Body of pancreas (tissue), 4 donors: Measurements from ENCODE around the gene SSUH2. TPM values are rescaled to one million over a fixed set of nuclear protein-coding genes. Genes with fewer than 3 reads are reported as not detected.

Experiments used
- ATAC-seq: fragments of 150-250 bp; one replicate; pipeline ENCODE4 v1.9.1; 2016
- DNase-seq, 4 donors: peaks; one replicate each; pipeline ENCODE4 v3.0.0-alpha.2; 2019
- H3K27ac ChIP-seq, 4 donors: fragments of 200-600 bp; sonication (generic); 1 replicate in 3 of 4; 2 replicates in 1 of 4; pipeline versions ENCODE4 v1.5.1 to v1.6.1; 2016 to 2019; ENCODE audit warnings: mild to moderate bottlenecking in 1 of 4, mixed read lengths in 1 of 4, moderate library complexity in 1 of 4
- H3K27me3 ChIP-seq, 2 donors: fragments of 200-600 bp; sonication (generic); one replicate each; pipeline ENCODE4 v1.6.0; 2016; ENCODE audit warnings: mild to moderate bottlenecking in 1 of 2
- H3K36me3 ChIP-seq, 2 donors: fragments of 200-600 bp; sonication (generic); replicated peaks in 1 of 2; 2 replicates each; pipeline ENCODE4 v1.5.1; 2016; ENCODE audit warnings: low read depth in 2 of 2; ENCODE audit not compliant: insufficient read depth in 1 of 2
- H3K4me1 ChIP-seq: fragments of 200-600 bp; sonication (generic); one replicate; pipeline ENCODE4 v1.6.0; 2016
- H3K4me3 ChIP-seq, 2 donors: fragments of 200-600 bp; sonication (generic); 1 replicate in 1 of 2; 2 replicates in 1 of 2; pipeline ENCODE4 v1.5.1; 2016 to 2019
- H3K9me3 ChIP-seq, 3 donors: fragments of 200-600 bp; sonication (generic); 1 replicate in 2 of 3; 2 replicates in 1 of 3; pipeline ENCODE4 v1.5.1; 2016
- POLR2A ChIP-seq, 3 donors: fragments of 450-650 bp; IDR thresholded peaks; one replicate each; pipeline ENCODE4 v1.6.1; 2016; ENCODE audit warnings: antibody characterized with exemption in 3 of 3, mild to moderate bottlenecking in 2 of 3
- WGBS, 2 donors: methylation state at CpG; one replicate each; pipeline ENCODE4 v1.1.5; 2017; 5-methylcytosine and 5-hydroxymethylcytosine counted together
- intact Hi-C: fragments of 100-400 bp; cut with DNase I; formaldehyde crosslinking; loops from one replicate; pipeline ENCODE4 v1.15.1; 2023
- total RNA-seq, 2 donors: library from RNA; depleted of rRNA; stranded (reverse); fragments of >200 nt; gene quantifications; one replicate each; pipeline ENCODE4 v1.1.0, GENCODE V29; 2016
- TF ChIP-seq, protein P1 (sequence below), 7 experiments: fragments of 450-650 bp in 4 of 7; fragments of 200-600 bp in 3 of 7; sonication (generic) in 3 of 7; IDR thresholded peaks; one replicate each; pipeline ENCODE4 v1.5.1; 2016 to 2019; ENCODE audit warnings: antibody characterized with exemption in 7 of 7

The SSUH2 gene
- total RNA-seq, 2 donors from 2014 or later: 0.26 to 0.33 TPM

DNA sequence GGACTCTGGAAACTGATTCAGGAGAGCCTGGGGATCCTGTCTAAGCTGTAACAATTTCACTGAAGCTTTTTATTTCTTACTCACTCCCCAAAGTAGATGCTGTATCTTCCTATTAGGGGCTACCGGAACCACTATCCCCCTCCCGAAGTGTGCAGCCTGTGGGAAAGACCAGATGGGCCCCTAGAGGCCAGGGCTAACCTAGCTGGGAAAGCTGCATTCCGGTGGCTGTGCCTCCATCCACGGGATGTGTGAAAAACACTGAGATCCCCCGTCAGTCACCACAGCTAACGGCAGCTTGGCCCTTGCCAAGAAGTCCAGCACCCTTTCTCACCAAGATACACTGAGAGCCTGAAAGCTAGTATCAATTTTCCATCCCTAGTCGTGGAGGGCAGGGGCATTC is 3.1 kb downstream of the SSUH2 start:
- ATAC-seq: no peak
- H3K9me3 ChIP-seq: no peaks in the 10 kb centered on the region
- WGBS, 2 donors: 58 to 62% methylated on average over 7 of the region's 7 CpGs
- no peaks in the 10 kb centered on the region for H3K27me3 ChIP-seq
- H3K36me3 ChIP-seq: no peaks in the 10 kb centered on the region
- H3K27ac ChIP-seq: no peak overlapping the region
- no peak overlapping the region for H3K4me3 ChIP-seq
- H3K4me1 ChIP-seq: no peaks in the 10 kb centered on the region
- no peak for TF ChIP-seq POLR2A (IDR thresholded peaks at IDR 0.05)
- TF ChIP-seq, protein P1, sequence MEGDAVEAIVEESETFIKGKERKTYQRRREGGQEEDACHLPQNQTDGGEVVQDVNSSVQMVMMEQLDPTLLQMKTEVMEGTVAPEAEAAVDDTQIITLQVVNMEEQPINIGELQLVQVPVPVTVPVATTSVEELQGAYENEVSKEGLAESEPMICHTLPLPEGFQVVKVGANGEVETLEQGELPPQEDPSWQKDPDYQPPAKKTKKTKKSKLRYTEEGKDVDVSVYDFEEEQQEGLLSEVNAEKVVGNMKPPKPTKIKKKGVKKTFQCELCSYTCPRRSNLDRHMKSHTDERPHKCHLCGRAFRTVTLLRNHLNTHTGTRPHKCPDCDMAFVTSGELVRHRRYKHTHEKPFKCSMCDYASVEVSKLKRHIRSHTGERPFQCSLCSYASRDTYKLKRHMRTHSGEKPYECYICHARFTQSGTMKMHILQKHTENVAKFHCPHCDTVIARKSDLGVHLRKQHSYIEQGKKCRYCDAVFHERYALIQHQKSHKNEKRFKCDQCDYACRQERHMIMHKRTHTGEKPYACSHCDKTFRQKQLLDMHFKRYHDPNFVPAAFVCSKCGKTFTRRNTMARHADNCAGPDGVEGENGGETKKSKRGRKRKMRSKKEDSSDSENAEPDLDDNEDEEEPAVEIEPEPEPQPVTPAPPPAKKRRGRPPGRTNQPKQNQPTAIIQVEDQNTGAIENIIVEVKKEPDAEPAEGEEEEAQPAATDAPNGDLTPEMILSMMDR (IDR thresholded peaks at IDR 0.05): no peak
- intact Hi-C loops: no loop called here
- DNase-seq: no peak

DNA sequence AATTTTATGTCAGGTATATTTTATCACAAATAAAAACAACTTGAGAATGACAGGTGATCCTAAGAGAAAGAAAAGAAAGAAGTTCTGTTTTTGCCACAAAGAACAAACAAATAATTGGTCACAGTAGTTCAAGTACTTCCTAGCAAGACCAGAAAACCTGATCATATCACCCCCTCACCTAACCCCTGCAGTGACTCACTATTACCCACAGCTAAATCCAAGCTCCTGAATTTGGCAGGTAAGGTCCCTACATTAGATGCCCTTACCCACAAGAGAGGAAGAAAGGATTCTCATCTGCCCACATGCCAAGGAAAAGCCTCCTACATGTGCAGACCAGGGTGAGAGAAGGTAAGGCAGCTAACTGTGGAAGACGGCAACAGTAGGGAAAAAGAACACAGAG is 4.4 kb downstream of the SSUH2 start:
- intact Hi-C loops: no loop called here
- no peaks in the 10 kb centered on the region for H3K4me1 ChIP-seq
- WGBS, 2 donors: 82 to 95% methylated on average over 1 of the region's 1 CpG
- no peak for DNase-seq
- no peak for ATAC-seq
- H3K27ac ChIP-seq: no peak overlapping the region
- H3K9me3 ChIP-seq: no peaks in the 10 kb centered on the region
- no peaks in the 10 kb centered on the region for H3K27me3 ChIP-seq
- no peak overlapping the region for H3K4me3 ChIP-seq
- no peaks in the 10 kb centered on the region for H3K36me3 ChIP-seq
- TF ChIP-seq, protein P1 (IDR thresholded peaks at IDR 0.05): no peak

DNA sequence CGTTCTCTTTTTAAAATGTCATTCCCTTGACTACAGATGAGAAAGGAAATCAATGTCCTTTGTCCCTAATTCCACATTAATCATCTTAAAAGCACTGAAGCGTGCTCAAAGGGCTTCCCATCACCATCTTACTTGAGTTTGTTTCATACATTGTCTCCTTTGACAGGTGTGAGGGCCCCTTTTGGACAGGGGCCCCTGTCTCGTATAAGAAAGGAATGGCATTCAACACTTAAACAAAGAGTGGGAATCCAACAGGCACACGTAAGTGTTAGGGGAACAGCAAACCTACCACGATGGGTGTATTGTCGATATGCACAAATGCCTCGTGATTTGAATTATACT is 5.0 kb downstream of the SSUH2 start:
- intact Hi-C loops: no loop called here
- ATAC-seq: no peak

DNA sequence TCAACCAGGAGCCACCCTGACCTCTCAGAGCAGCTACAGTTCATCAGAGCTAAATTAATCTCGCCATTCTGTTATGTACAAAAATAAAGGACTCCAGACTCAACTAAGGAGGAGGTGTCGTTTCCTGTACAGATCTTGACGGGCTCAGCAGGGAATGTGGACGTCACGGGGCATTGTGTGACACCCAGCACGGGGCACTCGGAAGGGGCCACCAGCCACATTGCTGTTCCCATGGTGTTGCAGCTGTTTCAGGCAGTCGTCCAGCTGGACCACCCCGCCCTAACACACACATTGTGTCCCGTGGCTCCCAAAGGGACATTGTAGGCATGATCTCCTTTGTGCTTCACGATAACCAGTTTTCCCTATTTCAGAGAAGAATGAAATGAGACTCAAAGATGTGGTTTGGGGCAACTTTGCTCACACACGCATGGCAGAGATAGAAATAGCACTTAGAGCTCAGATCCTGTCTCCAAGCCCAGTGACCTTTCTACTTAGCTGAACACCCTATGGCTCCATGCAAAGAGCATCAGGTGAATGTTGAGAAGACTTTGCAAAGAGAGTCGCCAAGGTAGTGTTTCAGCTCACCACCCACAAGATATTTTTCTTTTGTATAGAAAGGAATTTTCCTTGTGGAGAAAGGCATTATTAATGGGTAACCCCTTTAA is 5.5 kb downstream of the SSUH2 start:
- H3K4me1 ChIP-seq: no peaks in the 10 kb centered on the region
- H3K27ac ChIP-seq: no peak overlapping the region
- TF ChIP-seq, protein P1 (IDR thresholded peaks at IDR 0.05): no peak
- TF ChIP-seq POLR2A (IDR thresholded peaks at IDR 0.05): no peak
- no peaks in the 10 kb centered on the region for H3K27me3 ChIP-seq
- H3K36me3 ChIP-seq: no peaks in the 10 kb centered on the region
- intact Hi-C loops: no loop called here
- 67 to 78% methylated on average over 13 of the region's 13 CpGs for WGBS, 2 donors
- no peak overlapping the region for H3K4me3 ChIP-seq
- H3K9me3 ChIP-seq: no peaks in the 10 kb centered on the region
- ATAC-seq: no peak
- no peak for DNase-seq

More for the DNA sequence above, 5.0 kb downstream of the SSUH2 start:
- Histone ChIP-seq H3K36me3 (no peaks in the 10 kb centered on the region), H3K9me3 (no peaks in the 10 kb centered on the region), H3K27me3 (no peaks in the 10 kb centered on the region), H3K4me1 (no peaks in the 10 kb centered on the region), H3K4me3 (no peak overlapping the region), H3K27ac (no peak overlapping the region)
- DNase-seq: no peak
- WGBS, 2 donors: 52 to 65% methylated on average over 7 of the region's 7 CpGs
- TF ChIP-seq, protein P1 (IDR thresholded peaks at IDR 0.05): no peak
- TF ChIP-seq POLR2A (IDR thresholded peaks at IDR 0.05): no peak

GRCh38 chr3:8637348-8637747 is 7.2 kb downstream of the SSUH2 start:
- DNase-seq (no peak), ATAC-seq (no peak)
- H3K27ac ChIP-seq: no peak overlapping the region
- 94 to 100% methylated on average over 1 of the region's 1 CpG for WGBS, 2 donors
- intact Hi-C loops: no loop called here
- H3K9me3 ChIP-seq: no peaks in the 10 kb centered on the region
- no peaks in the 10 kb centered on the region for H3K4me1 ChIP-seq
- TF ChIP-seq, protein P1 (IDR thresholded peaks at IDR 0.05): no peak
- no peak for TF ChIP-seq POLR2A (IDR thresholded peaks at IDR 0.05)
- no peak overlapping the region for H3K4me3 ChIP-seq
- no peaks in the 10 kb centered on the region for H3K27me3 ChIP-seq
- H3K36me3 ChIP-seq: no peaks in the 10 kb centered on the region
